Testis (tissue), 3 donors: ENCODE measurements around the gene CDH12. TPM values are rescaled to one million over a fixed set of nuclear protein-coding genes. Genes with fewer than 3 reads are reported as not detected.
A peak's percentile ranks its signal among the peaks of the same experiment; 100 is the strongest.

Experiments
- DNase-seq: peaks from one replicate; pipeline ENCODE4 v3.0.0-alpha.2; 2019
- H3K27ac ChIP-seq, 2 donors: fragments of 200-600 bp; sonication (generic); one replicate each; pipeline ENCODE4 v1.5.1; 2019
- H3K27me3 ChIP-seq: fragments of 200-600 bp; sonication (generic); one replicate; pipeline ENCODE4 v1.5.1; 2019
- H3K36me3 ChIP-seq: fragments of 200-600 bp; sonication (generic); one replicate; pipeline ENCODE4 v1.5.1; 2017; ENCODE audit warnings: low read depth; ENCODE audit errors: missing control alignments
- H3K4me1 ChIP-seq: fragments of 200-600 bp; sonication (generic); one replicate; pipeline ENCODE4 v1.5.1; 2019
- H3K4me3 ChIP-seq, 2 donors: fragments of 200-600 bp; sonication (generic); one replicate each; pipeline ENCODE4 v1.5.1; 2017 to 2019
- H3K9me3 ChIP-seq: fragments of 200-600 bp; sonication (generic); one replicate; pipeline ENCODE4 v1.5.1; 2017
- CTCF ChIP-seq, 3 experiments: fragments of 450-650 bp in 2 of 3; fragments of 200-600 bp in 1 of 3; sonication (generic) in 1 of 3; IDR thresholded peaks; one replicate each; pipeline ENCODE4 v1.5.1; 2016 to 2019; ENCODE audit warnings: antibody characterized with exemption in 3 of 3, mild to moderate bottlenecking in 2 of 3, moderate library complexity in 1 of 3
- POLR2A ChIP-seq: fragments of 450-650 bp; IDR thresholded peaks from one replicate; pipeline ENCODE4 v1.6.1; 2017; ENCODE audit warnings: antibody characterized with exemption, mild to moderate bottlenecking, moderate library complexity
- WGBS, 2 donors: methylation state at CpG; one replicate each; pipeline ENCODE4 v1.1.5; 2018; 5-methylcytosine and 5-hydroxymethylcytosine counted together
- intact Hi-C: fragments of 100-400 bp; cut with DNase I; formaldehyde crosslinking; loops from one replicate; pipeline ENCODE4 v1.15.1; 2023; ENCODE audit warnings: low total_unique reads
- polyA plus RNA-seq: library from polyadenylated mRNA; stranded (reverse); fragments of 350-450 nt; fragmentation: Illumina TruSeq; extraction: RNeasy Lipid Tissue Mini Kit (QIAGEN cat#74804); gene quantifications from one replicate; pipeline ENCODE4 v1.2.3, GENCODE V29; 2014; ENCODE audit warnings: low read depth, low replicate concordance; ENCODE audit not compliant: insufficient read depth
- total RNA-seq, 2 donors: library from RNA; depleted of rRNA; stranded (reverse); fragments of >200 nt; gene quantifications; one replicate each; pipeline ENCODE4 v1.2.3, GENCODE V29; 2016

The CDH12 gene
- total and polyA plus RNA-seq, 3 donors from 2014 or later: 0.87 to 2.3 (median 2.3) TPM

- WGBS, 2 donors: 80 to 86% methylated on average over 1 of the region's 1 CpG
- no peak for DNase-seq
- Histone ChIP-seq H3K27me3 (no peaks in the 10 kb centered on the region), H3K9me3 (no peaks in the 10 kb centered on the region), H3K4me1 (no peaks in the 10 kb centered on the region), H3K36me3 (no peaks in the 10 kb centered on the region), H3K27ac (no peak overlapping the region), H3K4me3 (no peak overlapping the region)
- TF ChIP-seq POLR2A (no peak), CTCF (IDR thresholded peaks at IDR 0.05) (no peak)
- intact Hi-C loops: no loop called here
Measured at GRCh38 chr5:21931116-21931515, 922.0 kb downstream of the CDH12 start.

- no peak overlapping the region for H3K4me3 ChIP-seq
- H3K36me3 ChIP-seq: no peaks in the 10 kb centered on the region
- H3K27ac ChIP-seq: no peak overlapping the region
- H3K9me3 ChIP-seq: no peaks in the 10 kb centered on the region
- 24 to 38% methylated on average over 8 of the region's 8 CpGs for WGBS, 2 donors
- TF ChIP-seq CTCF (IDR thresholded peaks at IDR 0.05): peak in 1 of 3 experiments; percentile 53
- TF ChIP-seq POLR2A: no peak
- no peak for DNase-seq
- intact Hi-C loops: no loop called here
- no peaks in the 10 kb centered on the region for H3K27me3 ChIP-seq
- no peaks in the 10 kb centered on the region for H3K4me1 ChIP-seq
Measured at GRCh38 chr5:21919414-21920022, 933.6 kb downstream of the CDH12 start.

- no peaks in the 10 kb centered on the region for H3K36me3 ChIP-seq
- intact Hi-C loops: no loop called here
- no peak for DNase-seq
- WGBS, 2 donors: 89 to 90% methylated on average over 2 of the region's 2 CpGs
- H3K9me3 ChIP-seq: no peaks in the 10 kb centered on the region
- H3K4me3 ChIP-seq: no peak overlapping the region
- H3K4me1 ChIP-seq: no peaks in the 10 kb centered on the region
- H3K27me3 ChIP-seq: no peaks in the 10 kb centered on the region
- TF ChIP-seq POLR2A (no peak), CTCF (IDR thresholded peaks at IDR 0.05) (no peak)
- no peak overlapping the region for H3K27ac ChIP-seq
Measured at GRCh38 chr5:21918451-21918850, 934.7 kb downstream of the CDH12 start.

GRCh38 chr5:21910731-21911130 is 942.4 kb downstream of the CDH12 start:
- DNase-seq: no peak
- no peaks in the 10 kb centered on the region for H3K4me1 ChIP-seq
- TF ChIP-seq CTCF (IDR thresholded peaks at IDR 0.05): no peak
- TF ChIP-seq POLR2A: no peak
- H3K36me3 ChIP-seq: no peaks in the 10 kb centered on the region
- H3K9me3 ChIP-seq: no peaks in the 10 kb centered on the region
- intact Hi-C loops: no loop called here
- H3K27me3 ChIP-seq: no peaks in the 10 kb centered on the region
- no peak overlapping the region for H3K27ac ChIP-seq
- no peak overlapping the region for H3K4me3 ChIP-seq

GRCh38 chr5:21895766-21896350 is 957.3 kb downstream of the CDH12 start:
- no peak for TF ChIP-seq CTCF (IDR thresholded peaks at IDR 0.05)
- no peak for TF ChIP-seq POLR2A
- WGBS, 2 donors: 29 to 61% methylated on average over 3 of the region's 3 CpGs
- H3K9me3 ChIP-seq: no peaks in the 10 kb centered on the region
- no peak for DNase-seq
- intact Hi-C loops: no loop called here
- H3K4me3 ChIP-seq: no peak overlapping the region
- no peaks in the 10 kb centered on the region for H3K27me3 ChIP-seq
- no peaks in the 10 kb centered on the region for H3K36me3 ChIP-seq
- H3K27ac ChIP-seq: no peak overlapping the region
- H3K4me1 ChIP-seq: no peaks in the 10 kb centered on the region
